GM23248 (cell line): ENCODE data around the gene APBB1IP. TPM values are rescaled to one million over a fixed set of nuclear protein-coding genes. Genes with fewer than 3 reads are reported as not detected.

Experiments
- DNase-seq: peaks from one replicate; pipeline ENCODE4 v3.0.0-alpha.2; 2015
- H2AFZ ChIP-seq: fragments of 200-600 bp; sonication (generic); 2 replicates; pipeline ENCODE4 v1.6.1; 2016; ENCODE audit warnings: antibody characterized with exemption
- H3F3A ChIP-seq: fragments of 200-600 bp; sonication (generic); 2 replicates; pipeline ENCODE4 v1.6.1; 2016; ENCODE audit warnings: mild to moderate bottlenecking, antibody characterized with exemption, mixed run types; ENCODE audit not compliant: insufficient read depth
- H3K27ac ChIP-seq: fragments of 200-600 bp; sonication (generic); 2 replicates; pipeline ENCODE4 v1.5.1; 2016; ENCODE audit warnings: mild to moderate bottlenecking
- H3K27me3 ChIP-seq: fragments of 200-600 bp; sonication (generic); replicated peaks from 2 replicates; pipeline ENCODE4 v1.6.1; 2016; ENCODE audit warnings: mild to moderate bottlenecking; ENCODE audit not compliant: insufficient read depth
- H3K36me3 ChIP-seq: fragments of 200-600 bp; sonication (generic); 2 replicates; pipeline ENCODE4 v1.6.1; 2016; ENCODE audit warnings: low read depth, mild to moderate bottlenecking
- H3K4me1 ChIP-seq: fragments of 200-600 bp; sonication (generic); 2 replicates; pipeline ENCODE4 v1.6.1; 2016; ENCODE audit warnings: mild to moderate bottlenecking; ENCODE audit not compliant: insufficient read depth
- H3K4me2 ChIP-seq: fragments of 200-600 bp; sonication (generic); one replicate; pipeline ENCODE4 v1.6.1; 2016; ENCODE audit warnings: mild to moderate bottlenecking; ENCODE audit not compliant: unreplicated experiment
- H3K4me3 ChIP-seq: fragments of 200-600 bp; sonication (generic); 2 replicates; pipeline ENCODE4 v1.5.1; 2016; ENCODE audit warnings: mild to moderate bottlenecking
- H3K79me2 ChIP-seq: fragments of 200-600 bp; sonication (generic); 2 replicates; pipeline ENCODE4 v1.6.1; 2016; ENCODE audit warnings: mild to moderate bottlenecking; ENCODE audit not compliant: insufficient read depth
- H3K9ac ChIP-seq: fragments of 200-600 bp; sonication (generic); 2 replicates; pipeline ENCODE4 v1.6.1; 2016; ENCODE audit warnings: mild to moderate bottlenecking
- H3K9me2 ChIP-seq: fragments of 200-600 bp; sonication (generic); 2 replicates; pipeline ENCODE4 v1.6.1; 2016; ENCODE audit warnings: mixed run types, mild to moderate bottlenecking, moderate library complexity; ENCODE audit not compliant: insufficient read depth
- H3K9me3 ChIP-seq: fragments of 200-600 bp; sonication (generic); one replicate; pipeline ENCODE4 v1.6.1; 2017; ENCODE audit warnings: low read depth
- H4K20me1 ChIP-seq: fragments of 200-600 bp; sonication (generic); 2 replicates; pipeline ENCODE4 v1.6.0; 2016; ENCODE audit not compliant: insufficient read depth
- EZH2 ChIP-seq: fragments of 200-600 bp; sonication (generic); IDR thresholded peaks from 2 replicates; pipeline ENCODE4 v1.6.1; 2018; ENCODE audit warnings: antibody characterized with exemption, mild to moderate bottlenecking; ENCODE audit not compliant: insufficient read depth, poor library complexity, severe bottlenecking
- EZH2phosphoT487 ChIP-seq: fragments of 200-600 bp; sonication (generic); IDR thresholded peaks from 2 replicates; pipeline ENCODE4 v1.6.1; 2018; ENCODE audit warnings: antibody characterized with exemption, moderate library complexity, mild to moderate bottlenecking, low read depth; ENCODE audit not compliant: insufficient read depth
- WGBS, 2 experiments: methylation state at CpG; one replicate each; pipeline ENCODE4 v1.1.6; 2015 to 2017; ENCODE audit warnings: low lambda C conversion rate in 2 of 2, low coverage in 1 of 2; ENCODE audit errors: missing lambda C conversion rate in 2 of 2; 5-methylcytosine and 5-hydroxymethylcytosine counted together
- in situ Hi-C: fragments of 300-500 bp; cut with MboI; formaldehyde crosslinking; loops from 2 replicates; pipeline ENCODE4 v1.15.0; 2020
- polyA plus RNA-seq: library from polyadenylated mRNA; unstranded; fragments of >200 nt; fragmentation: Nextera tagmentation; extraction: Ambion mirVana; gene quantifications from 2 replicates; pipeline ENCODE4 v1.2.1, GENCODE V29; 2016
- total RNA-seq: library from RNA; depleted of rRNA; stranded (reverse); fragments of >200 nt; shearing (Covaris generic); gene quantifications from 2 replicates; pipeline ENCODE4 v1.2.3, GENCODE V29; 2014

APBB1IP gene
- total and polyA plus RNA-seq, 2 experiments from 2014 or later: 9.4 to 25.0 TPM

GRCh38 chr10:26446258-26446657 lies 8.1 kb downstream of the APBB1IP start:
- H4K20me1 ChIP-seq: no peaks in the 10 kb centered on the region
- H3K27ac ChIP-seq: no peak overlapping the region
- no peak overlapping the region for H2AFZ ChIP-seq
- in situ Hi-C loops: no loop called here
- no peak overlapping the region for H3K4me2 ChIP-seq
- 88 to 91% methylated on average over 5 of the region's 5 CpGs for WGBS, 2 experiments
- no peaks in the 10 kb centered on the region for H3K9me3 ChIP-seq
- no peak for DNase-seq
- TF ChIP-seq EZH2: no peak
- TF ChIP-seq EZH2phosphoT487: no peak
- H3K9me2 ChIP-seq: no peaks in the 10 kb centered on the region
- peaks cover 97% of the 10 kb centered on the region for H3K79me2 ChIP-seq
- H3K4me1 ChIP-seq: peaks cover 22% of the 10 kb centered on the region
- no peaks in the 10 kb centered on the region for H3K27me3 ChIP-seq
- H3K36me3 ChIP-seq: no peaks in the 10 kb centered on the region
- no peak overlapping the region for H3K9ac ChIP-seq
- peaks cover 4% of the 10 kb centered on the region; the same call in 1 of the 2 replicates for H3F3A ChIP-seq
- H3K4me3 ChIP-seq: no peak overlapping the region

DNA sequence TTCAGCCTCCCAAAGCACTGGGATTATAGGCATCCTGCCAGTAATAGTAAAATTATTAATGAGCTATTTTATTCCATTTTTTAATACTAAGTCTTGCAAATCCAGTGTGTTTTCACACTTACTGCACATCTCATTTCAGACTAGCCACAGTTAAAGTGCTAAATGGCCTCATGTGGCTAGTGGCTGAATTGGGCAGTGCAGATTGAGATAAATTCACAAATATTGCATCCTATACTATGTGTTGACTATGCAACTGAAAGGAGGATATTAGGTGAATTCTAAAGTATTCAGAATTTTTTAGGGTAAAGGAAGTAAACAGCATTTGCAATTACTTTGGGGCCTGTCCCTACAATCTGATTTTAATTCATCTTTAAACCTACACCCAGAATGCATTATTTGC lies 10.2 kb downstream of the APBB1IP start:
- Histone ChIP-seq H3K9me2 (no peaks in the 10 kb centered on the region), H3K9me3 (no peaks in the 10 kb centered on the region), H3K4me3 (no peak overlapping the region), H2AFZ (no peak overlapping the region), H3K36me3 (no peaks in the 10 kb centered on the region), H3F3A (0 out of 2 replicates have a peak, but pooled peaks cover 3% of the 10 kb centered on the region), H3K4me2 (no peak overlapping the region), H4K20me1 (0 out of 2 replicates have a peak, but pooled peaks cover 4% of the 10 kb centered on the region), H3K4me1 (peaks cover 10% of the 10 kb centered on the region; the same call in 1 of the 2 replicates), H3K79me2 (peaks cover 97% of the 10 kb centered on the region), H3K27ac (no peak overlapping the region), H3K27me3 (no peaks in the 10 kb centered on the region), H3K9ac (no peak overlapping the region)
- TF ChIP-seq EZH2phosphoT487: no peak
- no peak for TF ChIP-seq EZH2
- in situ Hi-C loops: no loop called here
- no peak for DNase-seq

GRCh38 chr10:26448706-26449435 lies 10.7 kb downstream of the APBB1IP start:
- H3K9me2 ChIP-seq: no peaks in the 10 kb centered on the region
- H3K27ac ChIP-seq: no peak overlapping the region
- H3K4me3 ChIP-seq: no peak overlapping the region
- no peaks in the 10 kb centered on the region for H3K27me3 ChIP-seq
- H3K36me3 ChIP-seq: no peaks in the 10 kb centered on the region
- TF ChIP-seq EZH2 (no peak), EZH2phosphoT487 (no peak)
- 95 to 96% methylated on average over 8 of the region's 8 CpGs for WGBS, 2 experiments
- no peak overlapping the region for H3K9ac ChIP-seq
- no peak overlapping the region for H2AFZ ChIP-seq
- H3K79me2 ChIP-seq: peaks cover 97% of the 10 kb centered on the region
- H3F3A ChIP-seq: 0 out of 2 replicates have a peak, but pooled peaks cover 3% of the 10 kb centered on the region
- H3K4me2 ChIP-seq: no peak overlapping the region
- no peak for DNase-seq
- H4K20me1 ChIP-seq: 0 out of 2 replicates have a peak, but pooled peaks cover 4% of the 10 kb centered on the region
- in situ Hi-C loops: no loop called here
- H3K4me1 ChIP-seq: peaks cover 10% of the 10 kb centered on the region; the same call in 1 of the 2 replicates
- H3K9me3 ChIP-seq: no peaks in the 10 kb centered on the region

- Histone ChIP-seq H3K9me2 (no peaks in the 10 kb centered on the region), H3K9ac (no peak overlapping the region), H2AFZ (no peak overlapping the region), H3F3A (0 out of 2 replicates have a peak, but pooled peaks cover 3% of the 10 kb centered on the region), H3K4me1 (peaks cover 10% of the 10 kb centered on the region; the same call in 1 of the 2 replicates), H3K36me3 (no peaks in the 10 kb centered on the region), H3K4me2 (no peak overlapping the region), H3K27me3 (no peaks in the 10 kb centered on the region), H3K9me3 (no peaks in the 10 kb centered on the region), H3K4me3 (no peak overlapping the region), H3K27ac (no peak overlapping the region), H3K79me2 (peaks cover 97% of the 10 kb centered on the region), H4K20me1 (0 out of 2 replicates have a peak, but pooled peaks cover 4% of the 10 kb centered on the region)
- WGBS, 2 experiments: 58 to 70% methylated on average over 3 of the region's 3 CpGs
- no peak for TF ChIP-seq EZH2phosphoT487
- no peak for TF ChIP-seq EZH2
- DNase-seq: no peak
- in situ Hi-C loops: no loop called here
Measured at GRCh38 chr10:26449726-26450125, 11.6 kb downstream of the APBB1IP start.
